Erythroblast (primary cell): ENCODE measurements around the gene KMT2A.
"Not testable (repeated sequence)": the region's sequence is repeated elsewhere in the genome, so short reads cannot be mapped to it uniquely, and the experiment has no call there.

Source experiments
- DNase-seq, 2 experiments: peaks; one replicate each; lab custom pipeline; 2025; lab: John Stamatoyannopoulos, UW
- GATA1 ChIP-seq: IDR thresholded peaks from 2 replicates; pipeline ENCODE4 v1.6.1; 2011; ENCODE audit warnings: low read depth, mild to moderate bottlenecking, control low read depth, low read length, moderate library complexity
- POLR2A ChIP-seq: IDR thresholded peaks from 2 replicates; pipeline ENCODE4 v1.6.1; 2011; ENCODE audit warnings: mild to moderate bottlenecking, low read length

The KMT2A gene

GRCh38 chr11:118442301-118442700 lies 6.0 kb downstream of the KMT2A start:
- TF ChIP-seq POLR2A (no peak), GATA1 (no peak)
- DNase-seq, result no peak

- no peak for DNase-seq
- TF ChIP-seq GATA1 (no peak), POLR2A (no peak)
Observed at GRCh38 chr11:118442908-118443589, 6.8 kb downstream of the KMT2A start.

DNA sequence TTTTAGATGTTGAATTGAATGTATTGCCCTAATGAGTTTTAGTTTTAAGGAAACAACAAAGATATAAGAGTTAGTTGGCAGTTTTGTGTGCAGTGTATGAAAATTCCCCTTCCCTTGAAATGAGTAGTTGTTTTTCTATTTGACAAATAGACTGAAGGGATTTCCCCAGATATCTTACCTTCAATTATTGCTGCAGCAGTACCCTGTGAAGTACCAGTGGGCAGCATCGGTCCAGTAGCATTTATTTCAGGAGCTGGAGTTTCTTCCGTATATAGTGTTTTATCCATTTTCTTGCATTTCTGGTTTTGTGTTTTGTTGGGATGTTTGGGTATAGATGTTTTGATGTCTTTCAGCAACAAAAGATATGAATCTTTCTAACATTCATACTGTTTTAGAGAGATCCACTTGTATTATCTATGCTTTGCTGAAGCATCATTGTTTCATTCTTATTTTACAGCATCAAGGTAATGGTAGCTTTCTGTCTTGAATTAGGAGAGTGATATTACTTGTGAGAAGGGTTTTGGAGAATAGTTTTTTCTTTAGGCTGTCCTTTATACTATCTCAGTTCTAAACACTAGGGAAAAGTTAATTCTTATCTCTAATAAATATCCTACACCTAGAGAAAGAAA lies 7.4 kb downstream of the KMT2A start:
- no peak for DNase-seq
- TF ChIP-seq POLR2A, result no peak
- TF ChIP-seq GATA1, result no peak

DNA sequence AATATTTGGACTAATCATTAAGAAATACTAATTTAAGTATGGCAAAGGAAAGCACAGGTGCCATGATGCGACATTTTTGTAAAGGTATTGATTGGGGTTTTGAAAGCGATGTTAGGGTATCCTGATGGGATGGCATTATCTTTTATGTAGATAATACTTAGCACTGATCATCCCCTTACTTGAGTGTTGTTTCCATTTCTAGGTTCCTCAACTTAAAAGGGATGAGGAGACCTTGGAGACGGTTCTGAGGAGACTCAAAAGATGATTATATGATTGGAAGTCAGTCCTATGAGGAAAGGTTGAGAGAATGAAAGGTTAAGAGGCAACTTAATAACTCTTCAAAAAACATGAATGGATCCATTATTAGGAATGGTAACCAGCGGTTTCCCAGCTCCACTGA lies 11.1 kb downstream of the KMT2A start:
- DNase-seq, result no peak
- TF ChIP-seq GATA1 (no peak), POLR2A (no peak)

GRCh38 chr11:118448294-118448693 lies 12.0 kb downstream of the KMT2A start:
- no peak for DNase-seq
- TF ChIP-seq GATA1 (no peak), POLR2A (no peak)

DNA sequence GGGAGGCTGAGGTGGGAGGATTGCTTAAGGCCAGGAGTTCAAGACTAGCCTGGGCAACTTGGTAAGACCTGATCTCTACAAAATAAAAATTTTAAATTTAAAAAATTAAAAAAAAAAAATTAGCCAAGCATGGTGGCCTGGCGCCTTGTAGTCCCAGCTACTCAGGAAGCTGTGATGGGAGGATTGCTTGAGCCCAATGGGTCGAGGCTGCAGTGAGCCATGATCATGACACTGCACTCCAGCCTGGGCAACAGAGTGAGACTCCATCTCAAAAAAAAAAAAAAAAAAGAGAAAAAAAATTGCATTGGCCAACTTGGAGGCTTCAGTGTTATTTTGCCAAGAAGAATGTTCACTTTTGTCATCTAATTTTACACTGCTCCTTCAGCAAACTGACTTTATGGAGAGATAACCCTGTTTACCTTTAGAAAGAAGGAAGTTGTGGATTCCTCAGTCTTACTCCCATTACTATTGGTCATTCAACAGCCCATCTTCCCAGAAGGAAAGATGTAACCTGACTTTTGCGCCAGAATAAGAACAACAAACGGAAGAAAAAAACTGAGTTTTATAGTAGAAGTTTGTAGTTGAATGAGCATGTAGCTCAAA lies 13.1 kb downstream of the KMT2A start:
- DNase-seq, result no peak
- TF ChIP-seq GATA1 (no peak), POLR2A (no peak)

GRCh38 chr11:118450451-118450850 lies 14.2 kb downstream of the KMT2A start:
- DNase-seq, result no peak
- no peak for TF ChIP-seq GATA1
- no peak for TF ChIP-seq POLR2A

- TF ChIP-seq GATA1 (no peak), POLR2A (no peak)
- DNase-seq, result no peak
Observed at GRCh38 chr11:118462178-118462577, 25.9 kb downstream of the KMT2A start.

DNA sequence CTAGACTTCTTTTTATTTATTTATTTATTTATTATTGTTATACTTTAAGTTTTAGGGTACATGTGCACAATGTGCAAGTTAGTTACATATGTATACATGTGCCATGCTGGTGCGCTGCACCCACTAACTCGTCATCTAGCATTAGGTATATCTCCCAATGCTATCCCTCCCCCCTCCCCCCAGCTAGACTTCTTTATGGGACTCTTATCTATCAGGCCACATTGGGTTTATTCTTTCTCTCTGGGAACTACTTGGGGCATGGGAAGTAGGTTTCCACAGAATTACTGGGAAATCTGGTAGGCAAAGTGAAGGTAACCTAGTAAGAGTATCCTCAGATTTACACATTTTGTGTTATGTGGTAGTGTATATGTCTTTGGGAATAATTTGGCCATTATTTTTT lies 32.7 kb downstream of the KMT2A start:
- DNase-seq, result peak in 1 of 2 experiments; percentile 7

GRCh38 chr11:118471030-118471429 lies 34.7 kb downstream of the KMT2A start:
- no peak for DNase-seq
- TF ChIP-seq GATA1, result no peak
- no peak for TF ChIP-seq POLR2A

DNA sequence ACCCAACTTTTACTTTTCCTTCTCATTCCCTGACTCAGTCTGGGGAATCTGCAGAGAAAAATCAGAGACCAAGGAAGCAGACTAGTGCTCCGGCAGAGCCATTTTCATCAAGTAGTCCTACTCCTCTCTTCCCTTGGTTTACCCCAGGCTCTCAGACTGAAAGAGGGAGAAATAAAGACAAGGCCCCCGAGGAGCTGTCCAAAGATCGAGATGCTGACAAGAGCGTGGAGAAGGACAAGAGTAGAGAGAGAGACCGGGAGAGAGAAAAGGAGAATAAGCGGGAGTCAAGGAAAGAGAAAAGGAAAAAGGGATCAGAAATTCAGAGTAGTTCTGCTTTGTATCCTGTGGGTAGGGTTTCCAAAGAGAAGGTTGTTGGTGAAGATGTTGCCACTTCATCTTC lies 37.2 kb downstream of the KMT2A start:
- no peak for TF ChIP-seq GATA1
- TF ChIP-seq POLR2A, result no peak
- no peak for DNase-seq

DNA sequence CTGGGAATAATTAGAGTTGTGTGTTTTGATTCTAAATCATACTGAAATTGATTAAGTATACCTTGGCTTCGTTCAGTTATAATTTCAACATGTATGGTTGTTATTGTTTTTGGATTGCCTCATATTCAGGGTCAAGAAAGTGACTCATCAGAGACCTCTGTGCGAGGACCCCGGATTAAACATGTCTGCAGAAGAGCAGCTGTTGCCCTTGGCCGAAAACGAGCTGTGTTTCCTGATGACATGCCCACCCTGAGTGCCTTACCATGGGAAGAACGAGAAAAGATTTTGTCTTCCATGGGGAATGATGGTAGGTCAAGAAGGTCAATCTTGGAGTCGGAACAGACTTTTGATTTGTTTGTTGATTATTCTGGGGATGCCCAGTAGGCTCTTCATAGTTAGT lies 40.4 kb downstream of the KMT2A start:
- TF ChIP-seq GATA1, result no peak
- TF ChIP-seq POLR2A, result no peak
- no peak for DNase-seq

DNA sequence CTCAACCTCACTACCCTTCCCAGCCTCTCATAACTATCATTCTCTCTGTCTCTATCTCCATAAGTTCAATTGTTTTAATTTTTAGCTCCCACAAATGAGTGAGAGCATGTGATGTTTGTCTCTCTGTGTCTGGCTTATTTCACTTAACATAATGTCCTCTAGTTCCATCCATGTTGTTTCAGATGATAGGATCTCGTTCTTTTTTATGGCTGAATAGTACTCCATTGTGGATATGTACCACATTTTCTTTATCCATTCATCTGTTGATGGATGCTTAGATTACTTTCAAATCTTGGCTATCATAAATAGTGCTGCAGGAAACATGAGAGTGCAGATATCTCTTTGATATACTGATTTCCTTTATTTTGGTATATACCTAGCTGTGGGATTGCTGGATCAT lies 44.9 kb downstream of the KMT2A start:
- not testable (repeated sequence) for DNase-seq

GRCh38 chr11:118484405-118484804 lies 48.1 kb downstream of the KMT2A start:
- no peak for TF ChIP-seq GATA1
- TF ChIP-seq POLR2A, result no peak
- DNase-seq, result no peak

- no peak for TF ChIP-seq GATA1
- DNase-seq, result peak in 1 of 2 experiments; percentile 13
Observed at GRCh38 chr11:118485273-118485672, 49.0 kb downstream of the KMT2A start.
